Stimulated activated CD4-positive, alpha-beta T cell treated with anti-CD3 and anti-CD28 coated beads, Interleukin-15, amount 100 ng/mL, for 24 hours (primary cell): ENCODE data around the gene SLC35C1.
"Not testable (repeated sequence)": the region's sequence is repeated elsewhere in the genome, so short reads cannot be mapped to it uniquely, and the experiment has no call there.

Experiments
- DNase-seq: peaks from one replicate; pipeline ENCODE4 v3.0.0-alpha.2; 2020

SLC35C1 gene

GRCh38 chr11:45811571-45812290 lies 6.8 kb downstream of the SLC35C1 start:
- DNase-seq: no peak

- no peak for DNase-seq
These were observed 7.9 kb downstream of the SLC35C1 start for GRCh38 chr11:45812581-45813548.

- DNase-seq: no peak
These were observed 10.8 kb downstream of the SLC35C1 start for GRCh38 chr11:45815747-45816146.

GRCh38 chr11:45816614-45817013 lies 11.7 kb downstream of the SLC35C1 start:
- no peak for DNase-seq

- no peak for DNase-seq
These were observed 12.2 kb downstream of the SLC35C1 start for GRCh38 chr11:45817191-45817590.

GRCh38 chr11:45818961-45819605 lies 14.1 kb downstream of the SLC35C1 start:
- DNase-seq: no peak

- DNase-seq: no peak
These were observed 15.4 kb downstream of the SLC35C1 start for GRCh38 chr11:45820211-45820857.

GRCh38 chr11:45826492-45826891 lies 21.5 kb downstream of the SLC35C1 start:
- not testable (repeated sequence) for DNase-seq

- no peak for DNase-seq
These were observed 22.2 kb downstream of the SLC35C1 start for GRCh38 chr11:45827123-45827522.

- no peak for DNase-seq
These were observed 24.0 kb downstream of the SLC35C1 start for GRCh38 chr11:45828996-45829395.

GRCh38 chr11:45830596-45830995 lies 25.6 kb downstream of the SLC35C1 start:
- no peak for DNase-seq

- DNase-seq: no peak
These were observed 28.0 kb downstream of the SLC35C1 start for GRCh38 chr11:45832811-45833441.

GRCh38 chr11:45833761-45834160 lies 28.8 kb downstream of the SLC35C1 start:
- DNase-seq: no peak

- no peak for DNase-seq
These were observed 29.4 kb downstream of the SLC35C1 start for GRCh38 chr11:45834298-45834756.

GRCh38 chr11:45839204-45839603 lies 34.3 kb downstream of the SLC35C1 start:
- no peak for DNase-seq

- DNase-seq: not testable (repeated sequence)
These were observed 35.3 kb downstream of the SLC35C1 start for GRCh38 chr11:45840251-45840650.

- peak; percentile 90 for DNase-seq
These were observed 38.4 kb downstream of the SLC35C1 start for GRCh38 chr11:45843158-45843924.

GRCh38 chr11:45844822-45845578 lies 40.1 kb downstream of the SLC35C1 start:
- DNase-seq: no peak

- DNase-seq: no peak
These were observed 41.3 kb downstream of the SLC35C1 start for GRCh38 chr11:45846174-45846675.
